ENCODE data around the gene ZNF280A. TPM values are rescaled to one million over a fixed set of nuclear protein-coding genes. Genes with fewer than 3 reads are reported as not detected.

The ZNF280A gene
- total and polyA plus RNA-seq, 9 of the 15 experiments (the other 6 are each of a cell fraction or from before 2014, with no cell fraction given), result 19.0 to 40.8 (median 28.6) TPM

GRCh38 chr22:22545084-22545483 lies 25.0 kb upstream of the ZNF280A start:
- no TSS peak for BruUV-seq (replicated peaks)
- no peak for TF ChIP-seq UBTF (IDR thresholded peaks at IDR 0.05; ENCODE audit: borderline replicate concordance in 1 of 2, low read depth in 2 of 2, low read length in 2 of 2)
- peak; percentile 77 for TF ChIP-seq RBM25 (IDR thresholded peaks at IDR 0.05; ENCODE audit: low read depth, low read length, severe bottlenecking)
- no peak for TF ChIP-seq TCF7 (IDR thresholded peaks at IDR 0.05; ENCODE audit: borderline replicate concordance)
- TF ChIP-seq XRCC5 (IDR thresholded peaks at IDR 0.05; ENCODE audit: low read depth, low read length), result no peak
- no peak for TF ChIP-seq RBM15 (IDR thresholded peaks at IDR 0.05; ENCODE audit: insufficient read depth, low read length)
- peak; percentile 92 for TF ChIP-seq ZNF121 (CRISPR knock-in tag; conservative IDR thresholded peaks at IDR 0.05)
- TF ChIP-seq EZH2 (IDR thresholded peaks at IDR 0.05; ENCODE audit: borderline replicate concordance, low read depth, low read length), result no peak
- no peak for TF ChIP-seq SUPT5H (IDR thresholded peaks at IDR 0.05)
- no peak for TF ChIP-seq NFRKB (IDR thresholded peaks at IDR 0.05; ENCODE audit: low read depth)
- FAIRE-seq (no peak), DNase-seq (ENCODE audit: extremely low read depth in 1 of 4, low spot score in 3 of 4) (no peak), ATAC-seq (no peak)
- Histone ChIP-seq H3K4me1 (replicated peaks in 1 of 2; ENCODE audit: control insufficient read depth in 2 of 2, insufficient read depth in 2 of 2, low read length in 2 of 2) (peaks cover 6 to 20% of the 10 kb centered on the region in 2 experiments), H3K36me3 (ENCODE audit: control insufficient read depth, insufficient read depth, low read length) (peaks cover 38% of the 10 kb centered on the region), H3K9ac (ENCODE audit: insufficient read depth in 1 of 2, low read depth in 2 of 2, low read length in 2 of 2) (no peak overlapping the region), H3K9me3 (replicated peaks; ENCODE audit: control insufficient read depth, insufficient read depth, low read depth, low read length) (no peaks in the 10 kb centered on the region), H3K27me3 (ENCODE audit: control insufficient read depth in 2 of 2, insufficient read depth in 2 of 2, low read length in 2 of 2) (no peaks in the 10 kb centered on the region), H3K79me2 (ENCODE audit: control insufficient read depth, insufficient read depth, low read length) (peaks cover 13% of the 10 kb centered on the region), H3K4me3 (no peak overlapping the region), H4K20me1 (replicated peaks; ENCODE audit: control insufficient read depth, insufficient read depth, low read length) (peaks cover 37% of the 10 kb centered on the region), H2AFZ (ENCODE audit: low read depth, low read length) (no peak overlapping the region), H3K27ac (ENCODE audit: extremely low read depth, low read depth, low read length) (no peak overlapping the region), H3K9me1 (ENCODE audit: control insufficient read depth, insufficient read depth, low read length) (peaks cover 31% of the 10 kb centered on the region), H3K4me2 (ENCODE audit: insufficient read depth, low read length) (no peak overlapping the region)
- 78% methylated on average over 2 of the region's 2 CpGs for WGBS (ENCODE audit: insufficient coverage, low coverage, missing lambda C conversion rate)
- ChIA-PET POLR2A (interaction anchor here (0.6 to 19.7 kb wide), 18 partner anchors 5 to 372 kb away, joined by 3 to 708 read pairs (median 6); partner anchors contain the start of genes PRAME, ZNF280A and ZNF280B), CTCF (ENCODE audit: low intra/inter-chr PET ratio) (no interaction called here)
- in situ Hi-C loops (cut with MboI) (loop anchor here (25.0 kb wide), 1 partner anchor 1133 kb away; the partner anchor contains the start of gene HIC2), intact Hi-C loops (cut with micrococcal nuclease) (loop anchor here (10.0 kb wide), 1 partner anchor 60 kb away; no protein-coding TSS in a partner anchor)

Measured in K562 (cell line).